OCI-LY3 (cell line): Measurements from ENCODE around the gene CTNNBL1.

Experiments used
- EZH2phosphoT487 ChIP-seq: fragments of 200-600 bp; shearing (Covaris generic); IDR thresholded peaks from 2 replicates; pipeline ENCODE4 v1.6.1; 2018; ENCODE audit warnings: antibody characterized with exemption, mixed run types, low read depth
- TF ChIP-seq, protein P1 (sequence below): fragments of 200-600, 300-600 bp; sonication (generic); IDR thresholded peaks from 2 replicates; pipeline ENCODE4 v1.5.1; 2014; ENCODE audit warnings: antibody characterized with exemption, low read length, low read depth

DNA sequence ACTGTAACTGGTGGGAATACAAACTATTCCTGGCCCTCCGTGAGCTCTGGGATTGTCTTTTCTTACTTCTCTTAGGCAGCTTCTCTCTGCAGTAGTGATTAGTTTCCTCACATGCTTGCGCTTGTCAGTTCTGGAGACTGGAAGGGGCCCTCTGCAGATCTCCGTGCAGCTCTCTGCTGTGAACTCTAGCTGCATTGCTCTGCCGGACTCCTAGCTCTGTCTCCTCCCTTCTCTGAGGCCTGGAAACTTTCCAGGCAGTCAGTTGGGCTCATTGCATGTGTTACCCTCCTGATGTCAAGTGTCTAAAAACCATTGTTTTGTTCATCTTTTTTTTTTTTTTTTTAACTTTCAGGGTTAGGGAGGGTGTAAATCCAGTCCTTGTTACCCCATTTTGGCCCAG, 102.3 kb downstream of the CTNNBL1 start:
- TF ChIP-seq, protein P1, sequence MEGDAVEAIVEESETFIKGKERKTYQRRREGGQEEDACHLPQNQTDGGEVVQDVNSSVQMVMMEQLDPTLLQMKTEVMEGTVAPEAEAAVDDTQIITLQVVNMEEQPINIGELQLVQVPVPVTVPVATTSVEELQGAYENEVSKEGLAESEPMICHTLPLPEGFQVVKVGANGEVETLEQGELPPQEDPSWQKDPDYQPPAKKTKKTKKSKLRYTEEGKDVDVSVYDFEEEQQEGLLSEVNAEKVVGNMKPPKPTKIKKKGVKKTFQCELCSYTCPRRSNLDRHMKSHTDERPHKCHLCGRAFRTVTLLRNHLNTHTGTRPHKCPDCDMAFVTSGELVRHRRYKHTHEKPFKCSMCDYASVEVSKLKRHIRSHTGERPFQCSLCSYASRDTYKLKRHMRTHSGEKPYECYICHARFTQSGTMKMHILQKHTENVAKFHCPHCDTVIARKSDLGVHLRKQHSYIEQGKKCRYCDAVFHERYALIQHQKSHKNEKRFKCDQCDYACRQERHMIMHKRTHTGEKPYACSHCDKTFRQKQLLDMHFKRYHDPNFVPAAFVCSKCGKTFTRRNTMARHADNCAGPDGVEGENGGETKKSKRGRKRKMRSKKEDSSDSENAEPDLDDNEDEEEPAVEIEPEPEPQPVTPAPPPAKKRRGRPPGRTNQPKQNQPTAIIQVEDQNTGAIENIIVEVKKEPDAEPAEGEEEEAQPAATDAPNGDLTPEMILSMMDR = no peak
- TF ChIP-seq EZH2phosphoT487 = no peak
